MM.1S (cell line): ENCODE data around the gene WRNIP1.

Source experiments
- CTCF ChIP-seq: fragments of 300-600 bp; sonication (generic); IDR thresholded peaks from 2 replicates; pipeline ENCODE4 v1.5.1; 2016; ENCODE audit warnings: antibody characterized with exemption, low read length, mixed read lengths
- EZH2 ChIP-seq: fragments of 300-600 bp; sonication (generic); optimal IDR thresholded peaks from 2 replicates; pipeline ENCODE3; 2017; ENCODE audit warnings: low read depth, mild to moderate bottlenecking, antibody characterized with exemption, low read length, mixed read lengths
- EZH2phosphoT487 ChIP-seq: fragments of 300-600 bp; sonication (generic); IDR thresholded peaks from 2 replicates; pipeline ENCODE4 v1.6.1; 2018; ENCODE audit warnings: antibody characterized with exemption, low read length

- no peak for TF ChIP-seq EZH2phosphoT487
- TF ChIP-seq CTCF: no peak
- no peak for TF ChIP-seq EZH2
Observed at GRCh38 chr6:2805031-2805430, 39.8 kb downstream of the WRNIP1 start.
